ENCODE measurements around the gene TCF7L1.

Gene TCF7L1

GRCh38 chr2:85160966-85161960, 28.1 kb downstream of the TCF7L1 start:
- no peak for DNase-seq (ENCODE audit: low read depth, low spot score)
- CTCF ChIA-PET = interaction anchor here (1.1 to 2.8 kb wide), 6 partner anchors 10 to 140 kb away, joined by 3 to 10 read pairs (median 7); partner anchors contain the start of gene TCF7L1
- no peak for TF ChIP-seq CTCF (IDR thresholded peaks at IDR 0.05; ENCODE audit: insufficient read depth, low read length, missing control alignments)
- POLR2A ChIA-PET = interaction anchor here (0.6 to 0.7 kb wide), 2 partner anchors 69 to 122 kb away, joined by 3 read pairs; no protein-coding TSS in a partner anchor
- H3K4me3 ChIP-seq (ENCODE audit: low read depth, low read length) = no peak overlapping the region

GRCh38 chr2:85162746-85163301, 29.6 kb downstream of the TCF7L1 start:
- ChIA-PET POLR2A (no interaction called here), CTCF (interaction anchor here (0.6 to 2.8 kb wide), 12 partner anchors 9 to 237 kb away, joined by 3 to 10 read pairs (median 4); no protein-coding TSS in a partner anchor)
- no peak overlapping the region for H3K4me3 ChIP-seq (ENCODE audit: low read depth, low read length)
- no peak for DNase-seq (ENCODE audit: low read depth, low spot score)
- no peak for TF ChIP-seq CTCF (IDR thresholded peaks at IDR 0.05; ENCODE audit: insufficient read depth, low read length, missing control alignments)

GRCh38 chr2:85163675-85164074, 30.5 kb downstream of the TCF7L1 start:
- TF ChIP-seq CTCF (IDR thresholded peaks at IDR 0.05; ENCODE audit: insufficient read depth, low read length, missing control alignments) = no peak
- ChIA-PET POLR2A (interaction anchor here (0.6 kb wide), 1 partner anchor 20 kb away, joined by 3 read pairs; no protein-coding TSS in a partner anchor), CTCF (interaction anchor here (0.6 to 1.8 kb wide), 5 partner anchors 40 to 238 kb away, joined by 3 to 4 read pairs (median 4); no protein-coding TSS in a partner anchor)
- no peak for DNase-seq (ENCODE audit: low read depth, low spot score)
- no peak overlapping the region for H3K4me3 ChIP-seq (ENCODE audit: low read depth, low read length)

GRCh38 chr2:85164145-85164569, 31.0 kb downstream of the TCF7L1 start:
- POLR2A ChIA-PET = interaction anchor here (0.6 to 0.9 kb wide), 3 partner anchors 20 to 155 kb away, joined by 3 read pairs; no protein-coding TSS in a partner anchor
- TF ChIP-seq CTCF (IDR thresholded peaks at IDR 0.05; ENCODE audit: insufficient read depth, low read length, missing control alignments) = no peak
- no peak for DNase-seq (ENCODE audit: low read depth, low spot score)
- H3K4me3 ChIP-seq (ENCODE audit: low read depth, low read length) = no peak overlapping the region
- CTCF ChIA-PET = interaction anchor here (1.0 to 1.8 kb wide), 3 partner anchors 98 to 238 kb away, joined by 3 to 4 read pairs (median 4); no protein-coding TSS in a partner anchor

- TF ChIP-seq CTCF (IDR thresholded peaks at IDR 0.05; ENCODE audit: insufficient read depth, low read length, missing control alignments) = no peak
- H3K4me3 ChIP-seq (ENCODE audit: low read depth, low read length) = no peak overlapping the region
- ChIA-PET CTCF (interaction anchor here (0.9 to 1.9 kb wide), 6 partner anchors 9 to 120 kb away, joined by 3 to 5 read pairs (median 3); no protein-coding TSS in a partner anchor), POLR2A (no interaction called here)
- no peak for DNase-seq (ENCODE audit: low read depth, low spot score)
These were observed 32.0 kb downstream of the TCF7L1 start for GRCh38 chr2:85165088-85165690.

All from AG04449 (cell line).